Activated CD4-positive, CD25-positive, alpha-beta regulatory T cell treated with anti-CD3 and anti-CD28 coated beads, Interleukin-2, amount 50 U/mL, for 72 hours (primary cell): Measurements from ENCODE around the gene MAP2.

Source experiments
- DNase-seq: peaks from one replicate; pipeline ENCODE4 v3.0.0; 2021

Gene MAP2

DNA sequence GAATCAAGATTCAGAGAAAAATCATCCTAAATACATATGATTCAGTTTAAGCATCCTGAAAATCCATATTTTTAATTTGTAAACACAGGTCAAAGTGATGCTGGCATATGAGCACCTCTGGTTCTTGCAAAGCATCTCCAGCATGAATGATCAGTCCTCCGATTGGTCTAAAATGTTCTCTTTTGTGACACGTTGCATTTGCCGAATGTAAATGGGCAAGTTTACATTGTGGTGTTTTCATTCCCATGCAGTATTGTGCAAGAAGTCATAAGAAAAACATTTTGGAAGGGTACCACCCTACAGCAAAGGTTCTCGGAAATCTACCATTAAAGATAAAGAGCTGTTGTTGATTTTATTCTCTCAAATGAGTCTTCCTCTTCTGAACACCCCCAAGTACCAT is 239.8 kb downstream of the MAP2 start:
- DNase-seq: no peak

DNA sequence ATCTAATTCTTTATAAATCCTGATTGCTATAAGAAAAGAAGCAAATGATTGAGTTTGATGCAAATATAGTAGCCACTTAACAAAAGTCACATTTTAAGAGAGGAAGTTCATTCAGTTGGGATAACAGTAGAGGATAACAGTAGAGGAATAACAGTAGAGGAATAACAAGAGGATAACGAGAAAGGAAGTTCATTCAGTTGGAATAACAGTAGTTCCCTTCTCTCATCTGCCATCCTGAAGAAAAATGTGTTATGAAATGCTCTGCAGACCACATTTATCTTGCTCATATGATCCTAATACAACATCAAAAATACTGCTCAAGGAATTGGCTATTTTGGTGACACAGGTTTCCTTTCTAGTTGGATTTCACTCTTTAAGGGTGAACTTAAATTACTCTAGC is 242.4 kb downstream of the MAP2 start:
- no peak for DNase-seq

DNA sequence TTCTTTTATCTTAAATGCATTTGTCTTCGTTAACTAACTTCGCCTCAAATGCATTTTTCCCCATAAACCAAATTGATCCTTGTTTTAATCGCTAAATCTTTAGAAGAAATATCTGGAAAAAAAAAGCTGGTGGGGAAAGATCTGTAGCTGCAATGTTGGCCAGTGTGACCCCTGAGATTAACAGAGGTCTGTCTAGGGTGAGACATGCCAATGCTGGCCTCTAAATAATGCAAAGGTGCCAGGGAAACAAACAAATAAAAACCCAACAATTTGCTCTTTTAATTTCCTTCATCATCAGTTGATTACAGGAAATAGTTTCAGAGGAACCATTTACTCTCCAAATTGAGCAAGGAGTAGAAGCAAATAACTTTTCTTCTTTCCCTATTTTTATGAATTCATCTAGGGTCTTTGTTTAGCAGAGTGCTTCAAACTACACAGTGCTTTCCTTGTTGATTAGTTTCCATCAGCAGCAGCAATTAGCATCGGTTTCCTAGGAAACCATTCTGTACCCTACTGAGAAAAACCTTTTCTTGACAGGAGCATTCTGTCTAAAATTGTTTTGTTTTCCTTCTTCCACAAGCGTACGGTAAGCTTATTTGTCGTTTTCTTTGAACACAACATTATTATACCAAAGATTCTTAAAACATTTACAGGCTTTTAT is 247.3 kb downstream of the MAP2 start:
- no peak for DNase-seq

DNA sequence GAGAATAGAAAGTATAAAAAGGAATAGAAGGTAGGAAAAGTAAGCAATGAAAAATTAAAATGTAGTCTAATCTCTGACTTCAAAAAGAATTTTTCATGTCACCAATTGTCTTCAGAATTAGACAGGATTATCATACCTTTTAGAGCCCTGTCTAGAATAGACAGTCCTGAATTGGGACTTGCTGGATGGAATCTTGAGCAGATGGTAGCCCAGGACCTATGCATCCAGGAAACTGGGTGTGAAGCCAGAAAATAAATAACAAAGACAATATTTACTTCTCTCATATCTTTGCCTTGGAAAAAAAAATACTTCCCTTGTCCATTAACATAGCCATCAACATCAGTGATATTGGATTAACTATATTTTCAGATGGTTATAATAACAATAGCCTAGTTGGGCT is 250.0 kb downstream of the MAP2 start:
- DNase-seq: no peak

DNA sequence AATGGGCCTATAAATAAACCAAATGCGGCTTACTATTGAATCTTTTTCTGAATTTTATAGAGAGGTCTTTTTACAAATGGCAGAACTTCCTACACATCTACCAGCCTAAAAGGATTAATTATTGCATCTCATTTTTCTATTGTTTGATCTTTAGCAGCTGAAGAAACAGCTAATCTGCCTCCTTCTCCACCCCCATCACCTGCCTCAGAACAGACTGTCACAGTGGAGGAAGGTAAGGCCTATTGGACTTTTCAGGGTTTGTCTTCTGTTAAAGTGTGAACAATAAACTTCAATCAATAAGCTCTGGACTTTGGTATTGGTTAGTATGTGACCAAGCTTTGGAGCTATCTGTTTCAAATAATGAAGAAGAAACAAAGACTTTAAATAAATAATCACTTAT is 256.7 kb downstream of the MAP2 start:
- DNase-seq: no peak

DNA sequence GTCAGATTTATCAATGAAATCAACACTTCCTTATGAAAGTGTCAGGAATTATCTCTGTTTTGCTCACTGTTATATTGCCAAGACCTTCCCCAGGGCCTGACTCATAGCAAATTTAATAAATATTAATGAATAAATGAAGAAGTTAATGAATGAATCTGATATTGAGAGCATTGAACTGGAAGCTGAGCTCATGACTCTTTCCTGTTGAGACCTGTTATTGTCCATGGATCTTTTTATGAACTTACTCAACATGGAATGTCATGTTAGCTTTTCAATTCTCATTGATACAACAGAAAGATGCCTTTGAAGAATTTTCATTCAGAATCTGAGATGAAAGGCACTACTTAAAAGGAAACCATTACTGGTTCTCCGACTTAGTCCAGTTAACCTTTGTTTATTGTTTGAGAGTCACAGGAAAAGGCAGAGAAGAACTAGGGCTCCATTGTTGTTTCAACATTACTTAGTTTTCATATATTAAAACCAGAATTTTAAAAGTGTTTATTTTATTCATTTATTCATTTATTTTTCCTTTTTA is 257.4 kb downstream of the MAP2 start:
- DNase-seq: no peak

DNA sequence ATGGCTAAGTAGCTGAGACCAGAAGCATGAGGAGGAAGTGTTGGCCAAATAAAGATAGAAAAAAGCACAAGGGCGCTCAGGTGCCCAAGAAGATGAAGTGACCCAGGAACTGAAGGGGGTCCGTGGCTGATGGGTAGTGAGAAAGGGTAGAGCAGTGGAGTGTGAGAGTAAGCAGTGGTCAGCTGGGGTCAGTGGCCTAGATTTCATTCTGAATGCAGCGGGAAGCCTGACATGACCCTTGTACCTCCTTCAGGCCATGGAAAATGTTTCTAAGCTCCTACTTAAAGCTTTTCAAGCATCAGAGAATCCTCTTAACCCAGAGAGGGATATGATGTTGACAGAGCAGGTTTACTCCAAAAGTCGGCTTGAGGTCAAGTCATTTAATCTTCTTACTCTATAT is 258.8 kb downstream of the MAP2 start:
- DNase-seq: no peak

DNA sequence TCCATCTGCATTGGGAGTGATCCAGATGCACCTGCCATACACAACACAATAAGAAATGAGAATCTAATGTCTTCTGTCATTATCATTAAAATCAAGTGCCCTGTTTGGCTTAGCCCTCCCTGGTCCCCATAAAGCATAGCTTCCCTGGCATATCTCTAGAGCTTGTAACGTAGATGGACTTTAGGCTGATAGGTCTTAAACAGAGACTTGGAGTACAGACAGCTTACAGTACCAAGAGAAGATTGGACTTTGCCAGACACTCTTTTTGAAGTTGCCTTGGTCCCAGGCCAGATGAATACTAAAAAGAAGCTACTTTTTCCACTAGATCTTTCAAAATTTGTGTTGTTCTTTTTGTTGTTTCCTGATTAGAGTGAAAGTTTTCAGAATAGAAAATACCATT is 261.5 kb downstream of the MAP2 start:
- no peak for DNase-seq

DNA sequence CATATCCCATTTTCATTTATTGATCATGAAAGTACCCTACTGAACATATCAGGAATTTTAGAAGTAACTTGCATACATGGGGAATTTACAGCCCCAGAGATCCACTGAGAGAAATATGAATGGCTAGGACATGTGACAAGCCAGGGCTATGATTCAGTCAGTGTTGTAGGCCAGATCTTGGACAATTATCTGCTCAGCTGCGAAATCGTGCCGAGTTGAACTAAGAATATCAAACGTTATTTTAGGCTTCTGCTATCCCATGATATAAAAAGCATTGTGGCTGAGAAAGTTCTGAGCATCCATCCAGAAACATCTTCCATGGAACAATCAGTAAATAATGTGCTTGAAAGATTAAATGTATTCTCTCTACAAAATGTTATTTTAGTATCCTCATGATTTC is 262.1 kb downstream of the MAP2 start:
- DNase-seq: no peak

DNA sequence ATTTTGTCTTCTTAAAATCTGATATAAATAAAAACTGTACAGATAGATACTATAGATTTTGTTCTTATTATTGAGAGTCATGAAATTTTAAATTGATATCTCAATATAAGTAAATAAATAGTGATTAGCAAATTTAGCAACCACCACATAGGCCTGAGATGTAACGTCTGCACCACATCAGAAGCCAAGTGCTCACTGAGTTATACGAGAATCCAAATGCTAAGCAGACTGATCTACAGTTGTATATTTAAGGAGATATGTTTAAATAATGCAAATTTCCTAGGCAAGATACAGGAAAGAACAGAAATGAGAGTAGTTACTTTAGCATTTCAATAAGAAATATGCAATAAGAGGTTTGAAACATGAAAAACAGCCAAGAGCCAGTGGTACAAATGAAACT is 262.6 kb downstream of the MAP2 start:
- no peak for DNase-seq

DNA sequence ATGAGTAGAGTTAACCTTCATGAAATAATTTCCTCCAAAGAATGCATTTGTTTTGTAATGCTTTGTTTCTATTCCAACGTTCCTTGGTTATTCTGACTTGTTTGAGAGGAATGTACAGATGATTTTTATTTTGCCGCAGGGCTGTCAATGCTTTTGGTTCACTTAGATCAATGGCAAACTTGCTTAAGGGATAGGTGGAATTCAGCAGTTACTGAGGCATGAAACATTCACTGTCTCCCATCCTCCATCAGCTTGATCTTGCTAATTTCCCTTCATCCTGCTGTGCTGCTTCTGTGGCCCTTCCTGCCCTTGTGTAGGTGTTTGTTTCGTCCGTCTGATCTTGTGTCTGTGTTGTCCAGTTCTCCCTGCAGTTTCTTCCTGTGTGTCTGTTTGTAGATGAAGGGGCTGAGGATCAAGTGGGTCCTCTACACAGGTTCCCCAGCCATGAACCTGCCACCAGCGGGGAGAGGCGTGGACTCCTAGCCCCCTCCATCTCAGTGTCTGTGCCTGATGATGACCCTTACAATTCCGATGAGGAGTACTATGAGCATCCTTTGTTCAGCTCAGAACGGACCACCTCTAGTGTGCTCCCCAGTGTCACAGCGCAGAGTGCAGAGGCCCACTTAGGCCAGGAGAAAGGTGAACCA is 263.6 kb downstream of the MAP2 start:
- no peak for DNase-seq

DNA sequence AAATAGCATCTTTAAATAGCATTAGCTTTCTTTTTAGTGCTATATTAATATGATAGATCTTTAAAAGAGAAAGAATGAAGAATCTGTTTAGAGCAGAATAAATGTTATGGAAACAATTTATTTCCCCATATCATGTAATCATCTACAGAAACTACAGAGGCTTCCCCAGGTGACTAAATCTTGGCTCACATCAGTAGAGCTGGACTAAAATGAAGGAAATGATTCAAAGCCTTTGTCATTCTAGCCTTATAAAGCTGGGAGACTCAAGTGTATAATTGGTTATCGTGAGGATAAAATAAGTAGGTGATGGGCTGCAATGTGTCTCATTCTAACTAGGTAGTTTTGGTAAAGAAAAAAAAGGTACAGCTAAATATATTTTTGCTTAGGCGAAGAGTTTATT is 264.5 kb downstream of the MAP2 start:
- DNase-seq: no peak

DNA sequence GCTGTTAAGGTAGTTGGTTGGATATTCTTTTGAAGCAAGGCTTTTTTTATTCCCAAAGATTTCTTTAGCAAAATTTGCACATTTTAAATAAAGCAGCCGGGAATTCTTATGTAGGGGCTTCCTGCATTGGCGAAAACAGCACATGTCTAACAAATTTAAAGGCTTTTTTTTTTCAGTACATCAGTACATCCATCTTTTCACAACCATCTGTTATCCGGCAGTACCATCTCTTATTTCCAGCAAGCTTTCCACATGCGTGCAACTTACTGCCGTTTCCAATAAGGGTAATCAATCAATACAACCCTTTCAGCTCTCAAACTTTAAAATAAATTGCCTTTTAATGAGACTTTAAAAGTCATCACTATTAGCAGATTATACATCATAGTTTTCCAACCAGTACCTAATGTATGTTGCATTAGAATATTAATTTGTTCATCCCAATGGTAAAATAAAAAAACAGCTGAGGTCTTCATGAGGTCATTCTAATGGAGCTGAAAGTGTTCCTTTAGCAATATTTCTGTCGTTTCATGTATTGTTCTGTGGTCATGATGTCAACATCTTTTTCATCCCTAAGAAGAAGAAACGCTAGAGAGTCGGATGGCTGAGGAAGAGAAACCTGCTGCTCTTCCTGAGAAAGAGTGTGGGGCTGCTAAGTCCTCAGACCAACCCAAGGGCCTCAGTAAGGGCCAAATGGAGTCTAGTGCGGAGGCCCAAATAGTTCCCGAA is 266.3 kb downstream of the MAP2 start:
- no peak for DNase-seq

DNA sequence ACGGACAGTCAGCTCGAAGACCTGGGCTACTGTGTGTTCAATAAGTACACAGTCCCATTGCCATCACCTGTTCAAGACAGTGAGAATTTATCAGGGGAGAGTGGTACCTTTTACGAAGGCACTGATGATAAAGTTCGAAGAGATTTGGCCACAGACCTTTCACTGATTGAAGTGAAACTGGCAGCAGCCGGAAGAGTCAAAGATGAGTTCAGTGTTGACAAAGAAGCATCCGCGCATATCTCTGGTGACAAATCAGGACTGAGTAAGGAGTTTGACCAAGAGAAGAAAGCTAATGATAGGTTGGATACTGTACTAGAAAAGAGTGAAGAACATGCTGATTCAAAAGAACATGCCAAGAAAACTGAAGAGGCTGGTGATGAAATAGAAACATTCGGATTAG is 270.9 kb downstream of the MAP2 start:
- DNase-seq: no peak

DNA sequence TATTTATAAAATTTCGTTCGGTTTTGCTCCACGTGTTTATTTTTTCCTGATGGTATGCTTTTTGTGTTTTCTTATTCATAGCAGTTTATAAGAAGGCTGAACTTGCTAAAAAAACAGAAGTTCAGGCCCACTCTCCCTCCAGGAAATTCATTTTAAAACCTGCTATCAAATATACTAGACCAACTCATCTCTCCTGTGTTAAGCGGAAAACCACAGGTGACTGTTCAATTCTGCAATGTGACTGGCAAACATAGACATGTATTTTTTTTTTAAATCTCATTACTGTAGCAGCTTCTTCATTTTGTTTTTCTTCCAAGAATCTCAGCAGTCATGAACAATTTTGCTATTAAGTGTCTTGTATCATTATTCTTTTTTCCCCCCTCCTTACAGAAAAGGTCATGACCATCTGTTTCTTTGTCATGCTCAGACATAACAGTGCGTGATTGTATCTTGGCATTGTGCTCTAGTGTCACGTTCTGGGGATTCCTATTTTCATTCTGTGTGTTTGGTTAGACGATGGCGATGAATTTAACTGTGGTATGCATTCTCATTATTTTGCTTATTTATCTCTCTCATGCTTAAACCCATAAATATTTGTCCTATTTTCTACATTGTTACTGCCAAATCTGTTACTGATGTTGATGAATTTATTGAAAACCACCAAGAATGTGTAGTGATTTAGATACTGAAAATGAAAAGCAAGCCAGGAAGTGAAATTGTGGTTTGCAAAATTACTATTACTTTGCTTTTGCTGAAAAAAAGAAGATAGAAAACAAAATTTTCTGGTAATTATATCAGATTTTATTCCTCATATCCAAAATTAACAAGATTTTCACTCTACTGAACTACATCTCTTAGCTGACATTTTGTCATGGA is 273.2 kb downstream of the MAP2 start:
- DNase-seq: no peak

DNA sequence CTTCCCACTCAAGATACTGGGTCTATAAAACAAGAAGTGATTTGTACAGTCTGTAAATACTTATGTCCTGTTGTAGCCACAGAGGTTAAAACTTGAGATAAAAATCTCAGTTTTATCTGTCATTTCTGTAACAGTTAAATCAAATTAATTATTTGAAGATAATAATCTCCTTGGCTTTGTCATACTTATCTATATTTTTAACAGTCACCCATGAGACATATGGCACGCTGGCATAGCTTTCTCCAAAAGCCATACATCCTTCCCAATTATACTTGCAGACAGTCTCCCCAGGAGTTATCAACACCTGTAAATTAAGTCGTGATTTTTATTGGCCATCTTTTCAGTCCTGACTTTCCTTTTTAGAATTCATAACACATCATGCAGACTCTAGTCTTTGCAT is 278.9 kb downstream of the MAP2 start:
- DNase-seq: no peak

DNA sequence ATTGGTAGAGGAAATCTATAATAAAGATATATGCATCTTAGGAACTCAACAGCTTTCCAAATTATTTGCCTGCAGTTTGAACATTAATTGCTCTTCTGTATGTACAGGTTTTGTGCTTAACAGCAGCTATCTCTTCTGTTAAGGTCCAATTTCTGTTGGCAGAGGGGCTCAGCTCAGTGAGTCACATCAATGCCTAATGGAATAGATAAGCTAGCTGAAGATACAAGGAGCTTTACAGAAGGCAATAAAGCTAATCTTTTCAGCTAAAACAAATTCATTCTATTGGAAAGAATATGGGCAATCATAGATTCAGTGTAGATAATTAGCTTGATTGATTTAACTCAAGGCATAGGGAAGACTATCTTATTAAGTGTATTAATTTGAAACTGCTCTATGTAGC is 289.4 kb downstream of the MAP2 start:
- DNase-seq: no peak

DNA sequence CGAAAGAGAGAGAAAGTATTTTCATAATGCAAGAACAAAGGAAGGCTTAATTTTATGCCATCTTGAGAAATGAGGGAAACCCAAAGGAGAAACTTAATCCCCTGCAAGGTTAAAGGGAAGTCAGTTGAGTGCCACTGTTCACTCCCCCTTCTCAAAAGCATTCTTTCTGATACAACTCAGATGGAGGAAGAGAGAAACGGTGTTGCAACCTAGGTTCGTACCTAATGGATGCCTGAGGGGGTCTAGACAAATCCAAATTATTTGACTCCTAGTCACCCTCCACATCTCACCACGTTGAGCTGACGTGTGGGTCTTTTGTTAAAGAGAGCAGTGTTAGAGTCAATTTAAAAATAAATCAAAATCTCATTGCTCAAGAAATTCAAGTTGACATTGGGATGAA is 295.2 kb downstream of the MAP2 start:
- DNase-seq: no peak

DNA sequence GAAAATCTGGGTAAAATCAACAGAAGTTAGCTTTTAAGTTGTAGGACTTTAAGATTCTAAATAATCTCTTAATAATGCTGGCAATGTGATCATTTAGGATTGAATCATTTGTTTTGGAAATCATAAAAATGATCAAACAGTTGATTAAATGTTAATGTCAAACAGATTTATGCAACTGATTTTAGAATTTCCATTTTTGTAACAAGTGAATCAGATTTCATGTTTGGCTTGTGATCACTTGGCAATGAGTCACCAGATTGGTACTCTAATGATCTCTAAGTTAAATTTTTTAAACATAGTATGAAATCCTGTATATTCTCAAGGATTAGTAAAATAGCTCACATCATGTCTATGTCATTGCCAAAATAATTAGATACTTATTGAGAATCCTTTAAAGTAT is 297.6 kb downstream of the MAP2 start:
- no peak for DNase-seq

DNA sequence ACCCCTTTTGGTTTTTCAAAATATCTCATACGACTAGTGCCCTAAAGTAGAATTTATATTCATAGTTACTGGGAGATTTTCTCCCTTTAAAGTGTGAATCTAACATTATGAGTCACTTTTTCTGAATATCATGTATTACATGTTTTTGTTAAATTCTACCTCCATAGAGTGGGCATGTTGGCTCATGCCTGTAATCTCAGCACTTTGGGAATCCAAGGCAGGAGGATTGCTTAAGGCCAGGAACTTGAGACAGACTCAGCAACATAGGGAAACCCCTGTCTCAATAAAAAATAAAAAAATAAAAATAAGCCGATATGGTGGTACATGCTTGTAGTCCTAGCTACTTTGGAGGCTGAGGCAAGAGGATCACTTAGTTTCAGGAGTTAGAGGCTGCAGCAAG is 302.5 kb downstream of the MAP2 start:
- DNase-seq: no peak

DNA sequence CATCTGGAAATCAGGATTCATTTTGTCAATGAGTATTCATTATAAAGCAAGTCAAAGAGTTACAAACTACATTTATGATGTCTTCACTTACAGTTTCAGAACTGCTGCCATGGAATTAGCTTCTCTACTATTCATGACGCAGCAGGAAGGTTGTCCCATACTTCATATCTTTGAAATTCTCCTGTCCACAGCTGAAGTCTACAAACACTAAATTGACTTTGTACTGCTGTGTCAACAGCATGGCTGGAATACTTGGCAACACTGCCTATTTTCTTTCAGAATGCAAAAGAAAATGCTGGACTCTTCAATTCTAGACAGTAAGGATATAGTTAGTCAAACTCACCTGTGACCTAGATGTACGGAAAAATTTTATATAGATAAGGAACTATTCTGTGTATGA is 303.2 kb downstream of the MAP2 start:
- no peak for DNase-seq

DNA sequence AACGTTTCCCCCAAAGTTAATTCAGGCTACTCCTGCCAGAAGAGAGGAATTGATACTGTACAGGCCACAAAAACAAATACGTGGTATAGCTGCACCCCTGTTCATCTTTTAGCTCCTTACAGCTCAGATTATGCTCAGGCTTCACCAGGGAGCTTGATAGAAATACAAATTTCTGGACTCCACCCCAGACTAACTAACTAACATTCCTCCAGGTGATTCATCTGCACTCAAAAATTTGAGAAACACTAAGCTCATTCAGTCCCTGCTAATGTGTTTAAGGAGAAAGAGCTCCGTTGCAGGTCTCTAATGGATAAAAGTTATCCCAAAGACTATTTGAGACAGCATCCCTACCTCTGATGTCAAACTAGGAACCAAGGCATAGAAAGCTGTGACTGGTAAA is 311.0 kb downstream of the MAP2 start:
- no peak for DNase-seq

DNA sequence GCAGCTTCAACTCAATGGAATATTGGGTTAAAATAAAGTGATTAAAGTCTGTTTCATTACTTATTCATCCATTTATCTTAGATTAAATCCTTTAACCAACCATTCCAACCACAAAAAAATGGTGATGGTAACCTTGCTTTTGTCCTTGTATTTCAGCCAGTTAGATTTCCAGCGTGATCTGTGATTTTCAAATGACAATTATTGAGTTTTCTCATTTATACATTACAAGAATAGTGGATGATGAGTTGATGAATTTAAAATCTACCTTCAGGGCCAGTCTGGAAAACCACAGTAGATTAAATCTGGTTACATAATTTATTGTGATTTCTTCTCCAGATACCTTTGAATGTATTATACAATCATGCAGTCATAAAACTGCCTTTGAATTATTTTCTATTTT is 318.1 kb downstream of the MAP2 start:
- no peak for DNase-seq
